ENCODE data around the gene RAET1G. TPM values are rescaled to one million over a fixed set of nuclear protein-coding genes. Genes with fewer than 3 reads are reported as not detected.
"Not testable (repeated sequence)": the region's sequence is repeated elsewhere in the genome, so short reads cannot be mapped to it uniquely, and the experiment has no call there.

RAET1G gene
- total RNA-seq, 2 experiments from 2014 or later: not detected

- H3K4me1 ChIP-seq (ENCODE audit: insufficient read depth, low read length, poor library complexity, severe bottlenecking): peaks cover 5% of the 10 kb centered on the region
- no peaks in the 10 kb centered on the region for H3K9me3 ChIP-seq (ENCODE audit: low read length)
- no peak overlapping the region for H2AFZ ChIP-seq (ENCODE audit: low read length)
- no peaks in the 10 kb centered on the region for H3K79me2 ChIP-seq (ENCODE audit: insufficient read depth, low read depth, low read length)
- H3K36me3 ChIP-seq (ENCODE audit: insufficient read depth, low read length): no peaks in the 10 kb centered on the region
- H3K27ac ChIP-seq (ENCODE audit: low read depth, low read length, poor library complexity, severe bottlenecking): no peak overlapping the region
- DNase-seq (ENCODE audit: low spot score): no peak
- BruUV-seq (replicated peaks): no TSS peak
- intact Hi-C loops (cut with micrococcal nuclease; ENCODE audit: unreplicated experiment): loop anchor here (10.0 kb wide), 1 partner anchor 456 kb away; no protein-coding TSS in a partner anchor
- ChIA-PET POLR2A (no interaction called here), CTCF (ENCODE audit: unreplicated experiment) (no interaction called here)
- TF ChIP-seq, protein P1, sequence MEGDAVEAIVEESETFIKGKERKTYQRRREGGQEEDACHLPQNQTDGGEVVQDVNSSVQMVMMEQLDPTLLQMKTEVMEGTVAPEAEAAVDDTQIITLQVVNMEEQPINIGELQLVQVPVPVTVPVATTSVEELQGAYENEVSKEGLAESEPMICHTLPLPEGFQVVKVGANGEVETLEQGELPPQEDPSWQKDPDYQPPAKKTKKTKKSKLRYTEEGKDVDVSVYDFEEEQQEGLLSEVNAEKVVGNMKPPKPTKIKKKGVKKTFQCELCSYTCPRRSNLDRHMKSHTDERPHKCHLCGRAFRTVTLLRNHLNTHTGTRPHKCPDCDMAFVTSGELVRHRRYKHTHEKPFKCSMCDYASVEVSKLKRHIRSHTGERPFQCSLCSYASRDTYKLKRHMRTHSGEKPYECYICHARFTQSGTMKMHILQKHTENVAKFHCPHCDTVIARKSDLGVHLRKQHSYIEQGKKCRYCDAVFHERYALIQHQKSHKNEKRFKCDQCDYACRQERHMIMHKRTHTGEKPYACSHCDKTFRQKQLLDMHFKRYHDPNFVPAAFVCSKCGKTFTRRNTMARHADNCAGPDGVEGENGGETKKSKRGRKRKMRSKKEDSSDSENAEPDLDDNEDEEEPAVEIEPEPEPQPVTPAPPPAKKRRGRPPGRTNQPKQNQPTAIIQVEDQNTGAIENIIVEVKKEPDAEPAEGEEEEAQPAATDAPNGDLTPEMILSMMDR (conservative IDR thresholded peaks at IDR 0.05; ENCODE audit: low read length): no peak
- 0 out of 2 replicates have a peak, but pooled peaks have one; percentile 35 for TF ChIP-seq EZH2phosphoT487 (IDR thresholded peaks at IDR 0.05; ENCODE audit: borderline replicate concordance, low read depth, low read length)
- no peaks in the 10 kb centered on the region for H4K20me1 ChIP-seq (ENCODE audit: insufficient read depth, low read length)
- no peaks in the 10 kb centered on the region for H3K9me2 ChIP-seq (ENCODE audit: insufficient read depth, low read length)
- H3K4me2 ChIP-seq (ENCODE audit: low read length): peak overlapping the region; percentile 65
- peak overlapping the region; percentile 48 for H3K4me3 ChIP-seq (ENCODE audit: low read depth, low read length, poor library complexity, severe bottlenecking)
Measured at GRCh38 chr6:149938571-149939355, 15.8 kb upstream of the RAET1G start.

GRCh38 chr6:149938013-149938570 lies 15.2 kb upstream of the RAET1G start:
- Histone ChIP-seq H3K4me3 (ENCODE audit: low read depth, low read length, poor library complexity, severe bottlenecking) (peak overlapping the region; percentile 48), H3K4me2 (ENCODE audit: low read length) (peak overlapping the region; percentile 65; the same call in 1 of the 2 replicates)
- CTCF ChIA-PET (ENCODE audit: unreplicated experiment); H3K79me2 ChIP-seq (ENCODE audit: insufficient read depth, low read depth, low read length); H2AFZ ChIP-seq (ENCODE audit: low read length); H4K20me1 ChIP-seq (ENCODE audit: insufficient read depth, low read length); BruUV-seq (replicated peaks); H3K27ac ChIP-seq (ENCODE audit: low read depth, low read length, poor library complexity, severe bottlenecking); DNase-seq (ENCODE audit: low spot score); H3K36me3 ChIP-seq (ENCODE audit: insufficient read depth, low read length); POLR2A ChIA-PET; H3K4me1 ChIP-seq (ENCODE audit: insufficient read depth, low read length, poor library complexity, severe bottlenecking); H3K9me3 ChIP-seq (ENCODE audit: low read length); H3K9me2 ChIP-seq (ENCODE audit: insufficient read depth, low read length): not testable (repeated sequence)
- intact Hi-C loops (cut with micrococcal nuclease; ENCODE audit: unreplicated experiment): loop anchor here (10.0 kb wide), 1 partner anchor 457 kb away; no protein-coding TSS in a partner anchor

GRCh38 chr6:149936743-149937142 lies 13.8 kb upstream of the RAET1G start:
- Histone ChIP-seq H3K4me3 (ENCODE audit: low read depth, low read length, poor library complexity, severe bottlenecking) (no peak overlapping the region), H3K27ac (ENCODE audit: low read depth, low read length, poor library complexity, severe bottlenecking) (no peak overlapping the region), H3K9me2 (ENCODE audit: insufficient read depth, low read length) (no peaks in the 10 kb centered on the region), H3K4me1 (ENCODE audit: insufficient read depth, low read length, poor library complexity, severe bottlenecking) (peaks cover 5% of the 10 kb centered on the region), H3K36me3 (ENCODE audit: insufficient read depth, low read length) (no peaks in the 10 kb centered on the region), H3K79me2 (ENCODE audit: insufficient read depth, low read depth, low read length) (no peaks in the 10 kb centered on the region), H3K4me2 (ENCODE audit: low read length) (no peak overlapping the region), H4K20me1 (ENCODE audit: insufficient read depth, low read length) (no peaks in the 10 kb centered on the region), H2AFZ (ENCODE audit: low read length) (no peak overlapping the region), H3K9me3 (ENCODE audit: low read length) (no peaks in the 10 kb centered on the region)
- intact Hi-C loops (cut with micrococcal nuclease; ENCODE audit: unreplicated experiment): loop anchor here (10.0 kb wide), 1 partner anchor 458 kb away; no protein-coding TSS in a partner anchor
- DNase-seq (ENCODE audit: low spot score): no peak
- ChIA-PET CTCF (ENCODE audit: unreplicated experiment) (no interaction called here), POLR2A (no interaction called here)
- no peak for TF ChIP-seq EZH2phosphoT487 (IDR thresholded peaks at IDR 0.05; ENCODE audit: borderline replicate concordance, low read depth, low read length)
- TF ChIP-seq, protein P1 (conservative IDR thresholded peaks at IDR 0.05; ENCODE audit: low read length): no peak
- no TSS peak for BruUV-seq (replicated peaks)

All from OCI-LY7 (cell line).